A673 (cell line): ENCODE data around the gene GCC1.

Experiments
- EZH2 ChIP-seq: fragments of 200-600 bp; sonication (generic); IDR thresholded peaks from 2 replicates; pipeline ENCODE4 v1.6.1; 2017; ENCODE audit warnings: borderline replicate concordance, low read depth, mild to moderate bottlenecking, mixed read lengths, antibody characterized with exemption, low read length; ENCODE audit not compliant: poor library complexity, severe bottlenecking
- TF ChIP-seq, protein P1 (sequence below): fragments of 300-800, 200-600 bp; sonication (generic); conservative IDR thresholded peaks from 2 replicates; pipeline ENCODE4 v1.5.1; 2017; ENCODE audit warnings: low read depth, mild to moderate bottlenecking, antibody characterized with exemption, low read length, moderate library complexity, mixed read lengths

DNA sequence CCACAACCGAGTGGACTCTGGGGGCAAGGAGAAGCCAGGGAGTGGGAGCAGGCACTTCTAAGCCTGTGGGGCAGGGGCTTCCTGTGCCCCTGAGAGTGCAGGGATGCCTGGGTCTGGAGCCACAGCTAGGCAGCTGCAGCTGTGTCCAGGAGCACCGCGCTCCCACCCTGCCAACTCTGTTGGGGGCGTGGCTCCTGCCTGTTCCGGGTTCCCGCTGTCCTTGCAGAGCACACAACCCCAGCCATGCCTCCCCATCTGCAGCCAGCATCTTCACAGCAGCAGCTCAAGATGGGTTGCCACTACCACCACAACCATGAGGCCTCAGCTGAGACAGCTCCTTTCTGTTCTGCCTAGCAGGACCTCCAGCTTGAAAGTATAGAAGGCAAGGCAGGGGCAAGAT lies 23.9 kb upstream of the GCC1 start:
- TF ChIP-seq, protein P1, sequence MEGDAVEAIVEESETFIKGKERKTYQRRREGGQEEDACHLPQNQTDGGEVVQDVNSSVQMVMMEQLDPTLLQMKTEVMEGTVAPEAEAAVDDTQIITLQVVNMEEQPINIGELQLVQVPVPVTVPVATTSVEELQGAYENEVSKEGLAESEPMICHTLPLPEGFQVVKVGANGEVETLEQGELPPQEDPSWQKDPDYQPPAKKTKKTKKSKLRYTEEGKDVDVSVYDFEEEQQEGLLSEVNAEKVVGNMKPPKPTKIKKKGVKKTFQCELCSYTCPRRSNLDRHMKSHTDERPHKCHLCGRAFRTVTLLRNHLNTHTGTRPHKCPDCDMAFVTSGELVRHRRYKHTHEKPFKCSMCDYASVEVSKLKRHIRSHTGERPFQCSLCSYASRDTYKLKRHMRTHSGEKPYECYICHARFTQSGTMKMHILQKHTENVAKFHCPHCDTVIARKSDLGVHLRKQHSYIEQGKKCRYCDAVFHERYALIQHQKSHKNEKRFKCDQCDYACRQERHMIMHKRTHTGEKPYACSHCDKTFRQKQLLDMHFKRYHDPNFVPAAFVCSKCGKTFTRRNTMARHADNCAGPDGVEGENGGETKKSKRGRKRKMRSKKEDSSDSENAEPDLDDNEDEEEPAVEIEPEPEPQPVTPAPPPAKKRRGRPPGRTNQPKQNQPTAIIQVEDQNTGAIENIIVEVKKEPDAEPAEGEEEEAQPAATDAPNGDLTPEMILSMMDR = no peak
- TF ChIP-seq EZH2 = no peak
